Thyroid gland (tissue), 4 donors: ENCODE measurements around the gene LETM1.

Experiments
- CTCF ChIP-seq, 6 experiments: fragments of 200-600 bp in 3 of 6; fragments of 450-650 bp in 3 of 6; sonication (generic) in 3 of 6; IDR thresholded peaks; one replicate each; pipeline ENCODE4 v1.5.1; 2016 to 2019; ENCODE audit warnings: antibody characterized with exemption in 6 of 6, mild to moderate bottlenecking in 2 of 6, inconsistent platforms in 1 of 6, moderate library complexity in 1 of 6
- POLR2A ChIP-seq, 2 donors: fragments of 450-650 bp; IDR thresholded peaks; one replicate each; pipeline ENCODE4 v1.6.1; 2017; ENCODE audit warnings: antibody characterized with exemption in 2 of 2, mild to moderate bottlenecking in 2 of 2, moderate library complexity in 1 of 2

- no peak for TF ChIP-seq CTCF (IDR thresholded peaks at IDR 0.05)
- no peak for TF ChIP-seq POLR2A (IDR thresholded peaks at IDR 0.05)
Measured at GRCh38 chr4:1833307-1834046, 22.5 kb downstream of the LETM1 start.
